Posterior vena cava (tissue), 2 donors: ENCODE data around the gene CLEC4A. TPM values are rescaled to one million over a fixed set of nuclear protein-coding genes. Genes with fewer than 3 reads are reported as not detected.

Source experiments
- total RNA-seq, 2 donors: library from RNA; stranded (reverse); fragmentation: NEBNext Ultra II Directional; extraction: Animal tissue kit (Norgen Biotek cat#: 25700); gene quantifications; one replicate each; pipeline ENCODE4 v1.2.1, GENCODE V29; 2021
- donor health status: DM: yes; HTN: yes; CAD: no.
- donor health status: DM: yes; HTN: yes; CAD: no.

Gene CLEC4A
- total RNA-seq, 2 donors from 2014 or later: 1.9 to 2.8 TPM

Other genes with a start within 250 kb of the CLEC4A start
- 100 to 1,000 TPM in 1 of 2 donors, 10 to 100 TPM in 1; 74.3 to 103 TPM for gene SLC2A3, start 187.4 kb upstream of the CLEC4A start, total RNA-seq
- gene FOXJ2, start 90.9 kb upstream of the CLEC4A start, total RNA-seq: 10 to 100 TPM; 20.4 to 23.8 TPM
- gene C3AR1, start 57.3 kb upstream of the CLEC4A start, total RNA-seq: 10 to 100 TPM; 17.1 to 26.6 TPM
- 10 to 100 TPM; 20.6 to 21.0 TPM for gene NECAP1, start 41.3 kb upstream of the CLEC4A start, total RNA-seq
- gene ZNF705A, start 33.4 kb downstream of the CLEC4A start, total RNA-seq: not detected
- under 1 TPM; 0.19 to 0.23 TPM for gene FAM90A1, start 104.0 kb downstream of the CLEC4A start, total RNA-seq